ENCODE results near the gene ERG.
A peak's percentile ranks its signal among the peaks of the same experiment; 100 is the strongest.

The ERG gene

GRCh38 chr21:38498057-38498833 is at the start of gene ERG:
Gene ERG, minus strand, starts transcription at chr21:38498477. Its CDS starts 97 bp downstream, at chr21:38498380.
- no peak for DNase-seq

DNA sequence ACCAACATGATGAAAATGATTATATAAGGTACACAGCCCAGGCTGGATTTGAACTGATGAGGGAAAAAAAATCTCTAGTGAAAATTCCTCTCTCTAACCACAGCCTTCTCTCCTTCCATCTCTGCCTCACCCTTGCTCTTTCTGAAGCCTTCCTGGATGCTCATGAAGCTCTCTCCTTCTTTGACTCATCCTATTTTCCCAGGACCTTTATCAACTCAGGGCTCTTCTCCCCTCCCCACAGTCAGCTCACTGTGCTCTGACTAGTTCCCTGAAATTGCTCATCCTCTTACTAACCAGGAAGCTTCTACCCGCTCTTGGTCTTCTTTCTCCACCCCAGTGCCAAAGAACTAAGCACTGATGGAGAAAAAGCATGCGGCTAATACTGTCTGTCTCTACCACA is 46.4 kb upstream of the ERG start:
- DNase-seq, result no peak

- DNase-seq, result no peak
Observed at GRCh38 chr21:38542263-38542662, 44.0 kb upstream of the ERG start.

DNA sequence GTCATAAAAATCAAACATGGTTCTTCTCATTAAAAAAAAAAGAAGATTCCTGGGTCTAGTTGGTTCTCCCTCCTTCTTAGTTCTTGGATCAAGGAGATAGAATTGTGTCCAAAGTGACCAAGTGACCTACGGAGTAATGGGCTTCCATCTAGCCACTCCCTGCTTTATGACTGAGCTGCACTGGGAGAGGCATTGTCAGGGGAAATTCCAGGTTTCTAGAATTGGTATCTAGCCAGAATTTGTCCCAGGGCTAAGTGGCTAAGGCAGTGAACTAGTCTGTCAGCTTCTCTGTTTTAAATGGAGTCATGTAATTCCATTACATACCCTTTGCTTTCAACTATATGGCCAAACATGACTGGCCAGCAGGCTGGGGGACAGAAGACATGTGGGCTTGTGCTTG is 40.1 kb upstream of the ERG start:
- no peak for DNase-seq

DNA sequence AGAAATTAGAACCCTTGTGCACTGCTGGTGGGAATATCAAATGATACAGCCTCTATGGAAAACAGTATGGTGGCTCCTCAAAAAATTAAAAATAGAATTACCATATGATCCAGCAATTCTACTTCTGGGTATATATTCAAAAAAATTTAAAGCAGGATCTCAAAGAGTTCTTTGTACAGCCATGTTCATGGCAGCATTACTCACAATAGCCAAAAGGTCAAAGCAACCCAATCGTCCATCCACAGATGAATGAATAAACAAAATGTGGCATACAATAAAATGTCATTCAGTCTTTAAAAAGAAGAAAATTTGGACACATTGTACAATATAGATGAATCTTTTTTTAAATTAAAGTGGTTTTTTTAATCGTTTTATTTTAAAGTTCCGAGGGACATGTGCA is 36.3 kb upstream of the ERG start:
- DNase-seq, result no peak

- no peak for DNase-seq
Observed at GRCh38 chr21:38533887-38534286, 35.6 kb upstream of the ERG start.

GRCh38 chr21:38531591-38531990 is 33.3 kb upstream of the ERG start:
- no peak for DNase-seq

DNA sequence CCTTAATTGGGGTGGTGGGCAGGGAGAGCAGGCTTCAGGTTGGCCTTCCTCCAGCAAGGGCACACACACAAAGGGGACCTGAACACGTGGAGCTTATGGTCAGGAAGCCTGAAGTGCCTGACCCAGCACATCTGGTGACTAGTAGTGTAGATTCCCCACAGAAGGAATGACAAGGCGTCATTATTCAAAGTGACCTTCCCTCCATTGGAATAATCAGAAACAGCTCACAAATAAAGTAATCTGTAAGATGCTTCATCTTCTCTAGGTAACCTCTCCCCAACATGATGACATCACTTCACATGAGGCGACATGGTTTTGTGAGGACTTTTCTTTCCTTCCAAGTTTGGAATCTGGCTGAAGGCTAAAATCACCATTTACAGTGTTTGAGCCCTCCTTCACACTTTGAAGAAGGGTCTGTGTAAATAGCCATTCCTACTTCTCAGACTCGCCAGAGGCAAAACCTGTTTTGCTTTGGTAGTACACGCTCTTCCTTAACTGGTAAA is 32.8 kb upstream of the ERG start:
- DNase-seq, result no peak

- no peak for DNase-seq
Observed at GRCh38 chr21:38527737-38528136, 29.5 kb upstream of the ERG start.

DNA sequence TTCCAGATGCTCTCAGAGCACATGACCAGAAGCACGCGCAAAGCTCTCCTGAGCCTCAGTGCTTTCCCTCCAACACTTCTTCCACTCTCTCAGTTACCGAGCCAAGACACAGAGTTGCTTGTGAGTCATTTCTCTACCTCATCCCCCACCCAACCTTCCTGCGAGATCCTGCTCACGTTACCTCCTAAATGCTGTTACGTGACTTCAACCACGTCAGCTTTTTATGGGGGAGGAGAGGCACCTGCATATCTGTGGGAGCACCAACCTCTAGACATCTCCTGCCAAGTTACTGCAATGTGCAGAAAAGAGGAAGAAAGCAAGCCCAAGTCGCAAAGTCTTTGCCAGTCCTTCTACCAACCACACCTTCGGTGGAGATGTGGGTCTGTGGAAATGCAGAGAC is 27.2 kb upstream of the ERG start:
- DNase-seq, result no peak

DNA sequence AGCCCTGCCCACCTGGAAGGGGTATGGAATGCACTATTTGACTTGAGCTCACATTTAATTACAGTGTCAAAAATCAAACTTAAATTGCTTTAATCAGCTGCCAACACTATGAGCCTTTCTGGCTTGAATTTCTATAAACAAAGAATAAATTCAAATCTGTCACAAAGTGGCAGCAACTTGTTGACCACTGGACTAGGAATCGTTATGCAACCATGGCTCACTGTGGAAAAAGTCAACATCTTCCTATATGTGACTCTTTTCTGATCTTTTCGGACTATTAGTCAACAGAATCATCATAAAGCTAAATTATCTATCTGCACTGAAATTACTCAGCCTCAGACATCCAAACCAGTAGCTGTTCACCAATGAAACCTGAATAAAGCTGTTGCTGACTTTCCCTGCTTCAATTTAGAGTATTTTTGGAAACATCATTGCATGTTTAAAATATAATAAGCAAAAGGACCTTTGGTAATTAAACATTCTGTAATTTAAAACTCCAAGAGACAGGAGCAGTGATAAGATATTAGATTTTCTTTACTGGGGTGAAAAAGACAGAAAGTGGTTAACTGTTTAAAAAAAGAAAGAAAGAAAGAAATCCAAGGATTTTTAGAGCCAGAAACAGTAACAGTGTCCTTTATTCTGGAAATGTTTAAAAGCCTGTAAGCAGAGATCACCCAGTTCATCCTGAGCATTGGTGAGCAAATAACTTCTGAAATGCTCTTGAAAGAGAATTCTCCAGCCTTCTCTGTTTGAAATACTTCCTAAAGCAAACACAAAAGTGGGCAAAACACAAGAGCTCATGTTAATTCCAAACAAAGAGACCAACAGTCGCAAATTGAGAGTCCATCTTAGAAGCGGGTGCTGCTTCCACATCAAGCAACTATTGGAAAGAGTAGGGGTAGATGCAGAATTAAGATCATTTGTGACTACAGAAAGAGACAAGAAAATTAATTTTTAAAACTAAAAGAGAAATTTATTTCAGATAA is 26.2 kb upstream of the ERG start:
- no peak for DNase-seq

DNA sequence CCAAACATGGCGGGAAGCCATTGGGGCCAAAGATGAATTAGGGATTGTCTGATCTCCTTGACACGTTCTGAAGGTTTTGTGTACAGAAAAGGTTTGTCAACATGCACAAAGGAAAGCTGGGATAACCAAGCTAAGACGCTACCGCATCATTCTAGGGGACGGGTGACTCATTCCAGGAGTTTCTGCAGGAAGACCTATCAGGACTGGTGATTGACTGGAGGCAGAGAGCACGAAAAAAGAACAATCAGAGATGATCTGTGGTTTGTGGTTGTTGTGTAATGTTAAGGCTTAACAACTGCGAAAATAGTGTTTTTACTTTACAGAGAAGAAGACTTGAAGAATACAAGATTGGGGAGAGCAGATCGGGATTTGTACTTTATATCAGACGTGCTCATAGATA is 22.2 kb upstream of the ERG start:
- DNase-seq, result no peak

DNA sequence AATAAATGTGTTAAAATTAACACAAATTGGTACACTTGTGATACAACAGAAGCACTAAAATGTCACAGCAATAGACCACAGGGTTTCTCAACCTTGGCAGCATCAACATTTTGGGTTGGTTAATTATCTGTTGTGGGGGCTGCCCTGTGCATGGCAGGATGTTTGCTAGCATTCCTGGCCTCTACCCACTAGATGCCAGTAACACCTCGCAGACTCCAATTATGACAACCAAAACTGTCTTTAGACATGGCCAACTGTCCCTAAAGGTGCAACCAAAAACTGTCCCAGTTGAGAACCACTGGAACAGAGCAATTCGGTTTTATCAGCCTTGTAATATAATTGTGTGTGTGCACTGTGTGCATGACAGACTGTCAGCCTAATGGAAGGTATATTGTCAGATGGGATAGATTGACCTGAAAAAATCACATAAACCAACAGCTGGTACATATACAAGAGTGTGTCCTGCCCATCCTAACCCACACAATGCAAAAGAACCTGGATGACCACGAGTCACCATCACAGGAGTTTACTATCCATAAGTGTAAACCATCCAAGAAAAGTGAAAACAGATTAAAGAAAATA is 13.5 kb upstream of the ERG start:
- DNase-seq, result no peak

DNA sequence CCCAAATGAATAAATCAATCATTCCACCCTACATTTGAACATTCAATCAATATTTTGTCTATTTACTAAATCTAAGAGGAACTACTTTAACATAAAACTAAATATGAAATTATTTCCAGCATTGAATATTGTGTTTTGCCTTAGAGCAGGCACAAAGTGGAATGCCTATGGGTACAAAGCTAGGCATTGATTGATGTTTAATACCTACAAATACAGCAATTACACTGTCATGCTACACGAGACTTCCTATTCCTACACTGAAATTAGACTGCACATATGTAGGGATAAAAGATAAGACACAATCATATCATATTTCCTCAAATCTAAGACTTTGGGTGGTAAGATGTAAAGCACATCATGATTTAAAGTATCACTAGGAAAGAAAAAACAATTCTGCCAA is 12.9 kb upstream of the ERG start:
- no peak for DNase-seq

DNA sequence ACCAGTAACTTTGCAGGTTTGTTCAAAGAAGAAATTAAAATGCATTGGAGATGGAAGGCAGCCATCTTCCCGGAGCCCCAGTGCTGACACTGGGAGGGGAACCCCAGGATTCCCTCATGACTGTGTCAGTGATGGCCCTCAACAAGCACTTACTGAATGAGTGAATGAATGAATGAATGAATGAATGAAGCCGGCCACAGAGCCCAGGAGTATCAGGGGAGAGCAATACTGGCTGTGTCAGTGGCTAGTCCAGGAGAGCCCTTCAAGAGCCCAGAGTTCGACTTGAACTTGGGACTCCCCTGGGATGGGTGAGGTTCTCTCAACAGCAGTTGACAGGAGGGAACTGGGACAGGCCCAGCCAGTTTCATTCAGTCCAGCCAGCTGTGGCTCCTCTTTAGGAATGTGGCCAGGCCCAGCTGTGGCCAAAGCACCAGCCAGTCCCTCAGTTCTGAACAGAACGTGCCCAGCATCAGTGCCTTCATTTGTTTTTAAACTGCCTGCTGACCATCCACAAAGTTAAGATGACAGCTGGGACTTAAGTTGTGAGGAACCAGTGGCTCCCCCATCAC is 9.2 kb upstream of the ERG start:
- DNase-seq, result no peak

GRCh38 chr21:38506661-38507281 is 8.5 kb upstream of the ERG start:
- DNase-seq, result no peak

DNA sequence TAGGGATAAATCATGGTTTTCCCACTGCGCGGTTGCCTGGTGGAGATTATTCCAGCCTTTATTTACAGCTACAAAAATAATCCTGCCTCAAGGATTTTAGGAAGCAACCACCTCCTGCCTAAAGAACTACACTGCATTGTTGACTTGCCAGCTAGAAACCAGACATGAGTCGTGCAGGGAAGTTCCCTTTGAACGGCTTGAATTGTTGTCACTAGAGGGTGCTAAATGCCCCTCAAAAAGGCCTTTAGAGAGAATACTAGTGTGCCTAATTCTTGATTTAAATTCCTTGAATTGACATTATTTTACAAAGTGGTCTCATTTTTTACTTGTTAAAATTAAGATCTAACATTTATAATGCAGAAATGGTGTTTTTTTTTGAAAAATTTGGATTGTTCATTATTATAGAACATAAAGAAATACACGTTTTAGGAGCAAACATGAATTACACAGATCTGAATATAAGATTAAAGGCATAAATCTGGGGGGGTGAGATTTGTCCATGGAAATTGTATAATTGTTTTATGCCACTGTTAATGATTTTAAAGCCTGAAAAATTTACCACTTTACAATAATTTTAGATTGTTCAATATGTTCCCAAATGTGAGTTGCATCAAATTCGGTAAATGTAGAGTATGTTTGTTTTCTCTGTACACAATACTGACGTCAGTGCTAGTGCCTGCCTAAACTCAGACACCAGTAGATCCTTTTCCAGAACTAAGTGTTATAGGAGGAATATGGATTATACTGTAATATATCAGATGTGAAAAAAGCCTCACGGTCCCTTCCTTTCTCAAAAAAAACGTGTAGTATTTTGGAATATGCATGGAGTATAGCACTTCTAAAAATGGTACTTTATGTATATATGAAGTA is 7.6 kb upstream of the ERG start:
- peak; percentile 15 to 23 for DNase-seq

DNA sequence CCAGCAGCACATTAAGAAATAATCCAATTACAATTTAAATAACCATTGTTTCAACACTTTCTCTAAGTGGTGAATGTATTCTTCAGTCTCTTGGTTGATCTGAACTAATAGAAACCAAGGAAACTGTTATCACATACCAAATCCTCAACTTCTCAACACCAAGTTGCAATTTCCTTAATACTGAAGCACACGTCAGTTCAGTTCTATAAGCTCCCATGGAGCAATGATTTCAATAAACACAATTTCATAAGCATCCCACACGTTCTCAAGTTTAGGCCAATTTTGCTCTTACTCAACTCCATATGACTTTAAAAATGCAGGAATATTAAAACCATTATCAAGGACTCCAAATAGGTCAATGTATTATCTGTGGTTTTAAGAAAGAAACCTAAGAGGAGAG is 5.8 kb upstream of the ERG start:
- DNase-seq, result no peak

- DNase-seq, result no peak
Observed at GRCh38 chr21:38503583-38503982, 5.3 kb upstream of the ERG start.

DNA sequence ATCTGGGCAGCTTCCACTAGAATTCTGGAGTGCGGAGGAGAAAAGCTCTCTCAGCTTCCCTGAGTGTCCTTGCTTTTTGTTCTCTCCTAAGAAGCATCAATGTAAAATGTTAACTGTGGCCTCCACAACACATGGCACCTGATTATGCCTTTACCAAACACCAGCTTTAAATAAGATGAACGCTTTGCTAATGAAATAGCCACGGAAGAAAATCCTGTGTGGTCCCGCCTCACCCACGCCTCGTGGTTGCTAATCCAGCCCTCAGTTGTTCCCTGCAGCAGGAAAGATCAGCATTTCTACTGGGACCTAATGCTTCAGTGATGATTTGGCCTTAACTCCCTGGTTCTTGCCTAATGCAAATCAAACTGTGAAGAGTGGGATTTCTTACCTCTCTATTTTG is 1.8 kb upstream of the ERG start:
- no peak for DNase-seq

- DNase-seq, result no peak
Observed at GRCh38 chr21:38499296-38499695, 1.0 kb upstream of the ERG start.

GRCh38 chr21:38496224-38496623 is 2.1 kb downstream of the ERG start:
- no peak for DNase-seq
